CD4-positive, alpha-beta T cell treated with Interleukin-4 for 4 hours (primary cell): ENCODE measurements around the gene PANX2.
"Not testable (repeated sequence)": the region's sequence is repeated elsewhere in the genome, so short reads cannot be mapped to it uniquely, and the experiment has no call there.

Source experiments
- DNase-seq: peaks from one replicate; pipeline ENCODE4 v3.0.0-alpha.2; 2020

PANX2 gene

GRCh38 chr22:50170453-50171318, at the start of gene PANX2:
Gene PANX2 (plus strand): TSS chr22:50170731. CDS start chr22:50170731, 0 bp downstream.
- DNase-seq, result no peak

- no peak for DNase-seq
Measured at GRCh38 chr22:50121202-50121740, 49.3 kb upstream of the PANX2 start.

- DNase-seq, result no peak
Measured at GRCh38 chr22:50123119-50123518, 47.4 kb upstream of the PANX2 start.

GRCh38 chr22:50125029-50125428, 45.5 kb upstream of the PANX2 start:
- DNase-seq, result no peak

- no peak for DNase-seq
Measured at GRCh38 chr22:50129121-50129736, 41.3 kb upstream of the PANX2 start.

GRCh38 chr22:50131894-50132293, 38.6 kb upstream of the PANX2 start:
- no peak for DNase-seq

GRCh38 chr22:50134481-50134880, 36.0 kb upstream of the PANX2 start:
- no peak for DNase-seq

- no peak for DNase-seq
Measured at GRCh38 chr22:50136581-50137015, 33.9 kb upstream of the PANX2 start.

GRCh38 chr22:50137277-50137676, 33.3 kb upstream of the PANX2 start:
- not testable (repeated sequence) for DNase-seq

- no peak for DNase-seq
Measured at GRCh38 chr22:50138041-50138440, 32.5 kb upstream of the PANX2 start.

- DNase-seq, result no peak
Measured at GRCh38 chr22:50138988-50139387, 31.5 kb upstream of the PANX2 start.

GRCh38 chr22:50139843-50140415, 30.6 kb upstream of the PANX2 start:
- DNase-seq, result no peak

GRCh38 chr22:50140615-50141014, 29.9 kb upstream of the PANX2 start:
- DNase-seq, result no peak

- DNase-seq, result no peak
Measured at GRCh38 chr22:50141462-50141861, 29.1 kb upstream of the PANX2 start.

- DNase-seq, result no peak
Measured at GRCh38 chr22:50141891-50142363, 28.6 kb upstream of the PANX2 start.

- no peak for DNase-seq
Measured at GRCh38 chr22:50143096-50143495, 27.4 kb upstream of the PANX2 start.

- no peak for DNase-seq
Measured at GRCh38 chr22:50144005-50144614, 26.4 kb upstream of the PANX2 start.

- no peak for DNase-seq
Measured at GRCh38 chr22:50145721-50146438, 24.7 kb upstream of the PANX2 start.

GRCh38 chr22:50146439-50147238, 23.9 kb upstream of the PANX2 start:
- DNase-seq, result no peak

- DNase-seq, result not testable (repeated sequence)
Measured at GRCh38 chr22:50147258-50148165, 23.0 kb upstream of the PANX2 start.

- DNase-seq, result no peak
Measured at GRCh38 chr22:50148166-50148500, 22.4 kb upstream of the PANX2 start.
